NCI-H345 (cell line): ENCODE measurements around the gene TMEM175.

ENCODE experiments used
- DNase-seq: peaks from one replicate; lab custom pipeline; 2025; lab: John Stamatoyannopoulos, UW

The TMEM175 gene

DNA sequence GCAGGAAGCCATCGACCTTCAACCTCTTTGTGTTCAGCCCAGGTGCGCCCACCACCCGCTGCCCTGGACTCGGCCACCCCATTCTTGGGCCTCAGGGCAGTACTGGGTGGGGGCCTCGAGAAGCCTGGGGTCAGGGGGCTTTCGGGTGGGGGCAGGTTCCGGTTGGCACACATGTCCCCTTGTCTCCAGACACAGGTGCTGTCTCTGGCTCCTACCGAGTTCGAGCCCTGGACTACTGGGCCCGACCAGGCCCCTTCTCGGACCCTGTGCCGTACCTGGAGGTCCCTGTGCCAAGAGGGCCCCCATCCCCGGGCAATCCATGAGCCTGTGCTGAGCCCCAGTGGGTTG, 71.8 kb downstream of the TMEM175 start:
- no peak for DNase-seq

DNA sequence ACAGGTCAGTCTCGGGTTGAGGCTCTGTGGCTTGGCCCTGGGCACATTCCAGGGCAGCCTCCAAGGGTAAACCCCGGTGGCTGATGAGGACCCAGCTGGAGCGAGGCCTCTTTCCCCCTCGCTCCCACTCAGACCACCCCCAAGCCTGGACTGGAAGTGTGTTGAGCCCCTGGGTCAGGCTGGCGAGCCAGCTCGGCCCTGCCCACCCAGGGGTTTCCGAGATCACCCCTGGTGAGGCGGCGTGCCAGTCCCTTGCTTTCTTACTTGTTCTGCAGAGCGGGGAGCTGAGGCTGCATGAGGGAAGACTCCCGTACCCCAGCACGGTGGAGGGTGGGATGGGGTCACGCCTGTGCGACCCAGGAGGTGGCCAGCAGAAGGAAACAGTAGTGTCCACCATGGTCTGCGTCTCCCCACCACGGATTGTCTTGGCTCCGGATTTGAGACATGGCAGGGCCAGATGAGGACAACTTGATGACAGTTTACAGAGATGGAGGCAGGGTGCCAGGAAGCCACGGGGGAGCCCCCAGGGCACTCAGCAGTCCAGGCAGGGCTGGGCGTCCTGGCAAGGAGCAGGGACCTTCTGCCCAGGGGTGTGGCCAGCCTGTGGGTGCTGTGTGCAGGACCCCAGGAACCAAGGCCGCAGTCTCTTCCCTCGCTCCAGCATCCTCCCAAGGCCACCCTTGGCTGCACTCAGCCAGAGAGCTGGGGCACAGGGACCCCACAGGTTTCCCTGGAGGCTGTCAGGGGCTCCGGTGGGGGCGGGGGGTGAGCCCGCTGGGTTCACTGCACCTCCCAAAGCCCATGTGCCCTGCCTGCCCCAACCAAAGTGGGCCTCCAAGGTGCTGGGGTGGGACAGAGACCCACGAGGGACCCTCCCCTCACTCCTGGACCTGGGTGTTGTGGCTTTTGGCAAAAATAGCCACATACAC, 72.6 kb downstream of the TMEM175 start:
- DNase-seq = no peak

DNA sequence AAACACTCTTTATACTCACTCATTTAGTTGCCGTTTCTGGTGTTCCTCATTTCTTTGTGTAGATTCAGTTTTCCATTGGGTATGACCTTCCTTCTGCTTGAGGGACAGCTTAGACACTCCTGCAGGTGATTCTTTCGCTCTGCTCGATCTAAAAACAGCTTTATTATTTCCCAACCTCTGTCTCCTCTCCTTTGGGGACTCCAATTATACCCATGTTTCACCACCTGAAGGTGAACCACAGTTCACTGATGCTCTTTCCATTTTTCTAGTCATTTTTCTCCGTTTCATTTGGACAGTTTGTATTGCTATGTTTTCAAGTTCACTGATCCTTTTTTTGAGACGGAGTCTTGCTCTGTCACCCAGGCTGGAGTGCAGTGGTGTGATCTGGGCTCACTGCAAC, 74.6 kb downstream of the TMEM175 start:
- no peak for DNase-seq
